ENCODE measurements around the gene TBC1D1.

GRCh38 chr4:38166768-38167167 lies 275.9 kb downstream of the TBC1D1 start:
- TF ChIP-seq CTCF (IDR thresholded peaks at IDR 0.05) (no peak), EP300 (IDR thresholded peaks at IDR 0.05; ENCODE audit: low read depth) (no peak), POLR2A (IDR thresholded peaks at IDR 0.05) (no peak), POLR2AphosphoS5 (IDR thresholded peaks at IDR 0.05) (no peak)

Measured in transverse colon (tissue), 4 donors.